Astrocyte (in vitro differentiated cells and primary cell): ENCODE results near the gene IKBKE.

Experiments used
- CTCF ChIP-seq: IDR thresholded peaks from 2 replicates; pipeline ENCODE4 v1.5.1; 2011; ENCODE audit warnings: low read depth, mild to moderate bottlenecking, inconsistent platforms, low read length, moderate library complexity; ENCODE audit not compliant: insufficient read depth
- EZH2 ChIP-seq: IDR thresholded peaks from 2 replicates; pipeline ENCODE4 v1.6.1; 2012; ENCODE audit warnings: mild to moderate bottlenecking, low read length, inconsistent platforms; ENCODE audit not compliant: insufficient read depth

GRCh38 chr1:206482611-206483010, 12.3 kb downstream of the IKBKE start:
- TF ChIP-seq CTCF (no peak), EZH2 (no peak)
